Mucosa of descending colon (tissue), 3 donors: Measurements from ENCODE around the gene MTMR10. TPM values are rescaled to one million over a fixed set of nuclear protein-coding genes. Genes with fewer than 3 reads are reported as not detected.

Experiments
- ATAC-seq: fragments of 200-7000 bp; cut with Tn5 transposase; one replicate; pipeline ENCODE4 v1.9.1; 2020; ENCODE audit warnings: mild to moderate bottlenecking, moderate library complexity
- DNase-seq, 3 donors: peaks; one replicate each; pipeline ENCODE4 v3.0.0-alpha.2; 2020
- H3K36me3 ChIP-seq: fragments of 200-600 bp; one replicate; pipeline ENCODE4 v1.8.0; 2021; ENCODE audit warnings: low read depth, mild to moderate bottlenecking
- H3K4me1 ChIP-seq: fragments of 200-600 bp; one replicate; pipeline ENCODE4 v1.8.0; 2021; ENCODE audit warnings: low read depth, mild to moderate bottlenecking
- H3K4me3 ChIP-seq: fragments of 200-600 bp; one replicate; pipeline ENCODE4 v1.8.0; 2021; ENCODE audit warnings: mild to moderate bottlenecking
- H3K9me3 ChIP-seq: fragments of 200-600 bp; one replicate; pipeline ENCODE4 v1.8.0; 2021; ENCODE audit warnings: mild to moderate bottlenecking
- CTCF ChIP-seq: fragments of 200-600 bp; IDR thresholded peaks from one replicate; pipeline ENCODE4 v1.8.0; 2022; ENCODE audit warnings: antibody characterized with exemption, mild to moderate bottlenecking
- intact Hi-C, 2 donors: fragments of 100-400 bp; cut with DNase I in 1 of 2; cut with micrococcal nuclease in 1 of 2; formaldehyde crosslinking; loops; one replicate each; pipeline versions ENCODE4 v1.11.0 to v1.11.1; 2022; cut with DNase I, micrococcal nuclease
- total RNA-seq, 3 donors: library from RNA; stranded (reverse); fragmentation: NEBNext Ultra II Directional in 2 of 3; extraction: Animal tissue kit (Norgen Biotek cat#: 25700) in 2 of 3; gene quantifications; one replicate each; pipeline versions ENCODE4 v1.2.1 to v1.2.4, GENCODE V29; 2021 to 2023
- donor health status: DM: no; HTN: no; CAD: no; lungs with moderate emphysema.
- donor health status: DM: no; HTN: no; CAD: no.
- donor health status: DM: no; HTN: yes; CAD: no.

Gene MTMR10
- total RNA-seq, 3 donors from 2014 or later: 34.4 to 42.0 (median 37.5) TPM

- Histone ChIP-seq H3K9me3 (peaks cover 17% of the 10 kb centered on the region), H3K4me1 (no peaks in the 10 kb centered on the region), H3K36me3 (no peaks in the 10 kb centered on the region), H3K4me3 (no peak overlapping the region)
- ATAC-seq: no peak
- TF ChIP-seq CTCF: no peak
- intact Hi-C loops: loop anchor here in 1 of 2 donors (10.0 kb wide), 1 partner anchor 52 kb away; no protein-coding TSS in a partner anchor
- DNase-seq: no peak
Observed at GRCh38 chr15:31012455-31012854, 21.0 kb upstream of the MTMR10 start.

- ATAC-seq (no peak), DNase-seq (no peak)
- Histone ChIP-seq H3K4me3 (no peak overlapping the region), H3K36me3 (no peaks in the 10 kb centered on the region), H3K4me1 (no peaks in the 10 kb centered on the region), H3K9me3 (peaks cover 17% of the 10 kb centered on the region)
- no peak for TF ChIP-seq CTCF
- intact Hi-C loops: loop anchor here in 1 of 2 donors (10.0 kb wide), 1 partner anchor 55 kb away; no protein-coding TSS in a partner anchor
Observed at GRCh38 chr15:31010036-31010435, 18.6 kb upstream of the MTMR10 start.

GRCh38 chr15:31005660-31006059 is 14.2 kb upstream of the MTMR10 start:
- intact Hi-C loops: no loop called here
- no peaks in the 10 kb centered on the region for H3K36me3 ChIP-seq
- H3K4me3 ChIP-seq: no peak overlapping the region
- no peak for TF ChIP-seq CTCF
- H3K4me1 ChIP-seq: no peaks in the 10 kb centered on the region
- DNase-seq: no peak
- no peak for ATAC-seq
- H3K9me3 ChIP-seq: no peaks in the 10 kb centered on the region

GRCh38 chr15:31004220-31004733 is 12.8 kb upstream of the MTMR10 start:
- peak; percentile 79 for ATAC-seq
- Histone ChIP-seq H3K4me3 (no peak overlapping the region), H3K9me3 (no peaks in the 10 kb centered on the region), H3K36me3 (no peaks in the 10 kb centered on the region), H3K4me1 (no peaks in the 10 kb centered on the region)
- TF ChIP-seq CTCF: no peak
- intact Hi-C loops: no loop called here
- DNase-seq: no peak

- Histone ChIP-seq H3K4me3 (no peak overlapping the region), H3K9me3 (no peaks in the 10 kb centered on the region), H3K4me1 (no peaks in the 10 kb centered on the region), H3K36me3 (no peaks in the 10 kb centered on the region)
- ATAC-seq: no peak
- no peak for TF ChIP-seq CTCF
- intact Hi-C loops: no loop called here
- no peak for DNase-seq
Observed at GRCh38 chr15:31001702-31002101, 10.3 kb upstream of the MTMR10 start.

GRCh38 chr15:30999729-31000128 is 8.3 kb upstream of the MTMR10 start:
- intact Hi-C loops: no loop called here
- DNase-seq: no peak

More at GRCh38 chr15:30999729-31000128, 8.3 kb upstream of the MTMR10 start:
- no peak for TF ChIP-seq CTCF
- H3K4me3 ChIP-seq: no peak overlapping the region
- no peaks in the 10 kb centered on the region for H3K4me1 ChIP-seq
- H3K9me3 ChIP-seq: no peaks in the 10 kb centered on the region
- no peak for ATAC-seq
- H3K36me3 ChIP-seq: no peaks in the 10 kb centered on the region
